GM21360 (cell line): ENCODE results near the gene SRPRB.
"Not testable (repeated sequence)": the region's sequence is repeated elsewhere in the genome, so short reads cannot be mapped to it uniquely, and the experiment has no call there.

Experiments
- ATAC-seq: cut with Tn5 transposase; IDR thresholded peaks from one replicate; pipeline ENCODE4 v1.9.1; 2021; ENCODE audit warnings: mild to moderate bottlenecking, moderate library complexity; ENCODE audit not compliant: unreplicated experiment

The SRPRB gene

DNA sequence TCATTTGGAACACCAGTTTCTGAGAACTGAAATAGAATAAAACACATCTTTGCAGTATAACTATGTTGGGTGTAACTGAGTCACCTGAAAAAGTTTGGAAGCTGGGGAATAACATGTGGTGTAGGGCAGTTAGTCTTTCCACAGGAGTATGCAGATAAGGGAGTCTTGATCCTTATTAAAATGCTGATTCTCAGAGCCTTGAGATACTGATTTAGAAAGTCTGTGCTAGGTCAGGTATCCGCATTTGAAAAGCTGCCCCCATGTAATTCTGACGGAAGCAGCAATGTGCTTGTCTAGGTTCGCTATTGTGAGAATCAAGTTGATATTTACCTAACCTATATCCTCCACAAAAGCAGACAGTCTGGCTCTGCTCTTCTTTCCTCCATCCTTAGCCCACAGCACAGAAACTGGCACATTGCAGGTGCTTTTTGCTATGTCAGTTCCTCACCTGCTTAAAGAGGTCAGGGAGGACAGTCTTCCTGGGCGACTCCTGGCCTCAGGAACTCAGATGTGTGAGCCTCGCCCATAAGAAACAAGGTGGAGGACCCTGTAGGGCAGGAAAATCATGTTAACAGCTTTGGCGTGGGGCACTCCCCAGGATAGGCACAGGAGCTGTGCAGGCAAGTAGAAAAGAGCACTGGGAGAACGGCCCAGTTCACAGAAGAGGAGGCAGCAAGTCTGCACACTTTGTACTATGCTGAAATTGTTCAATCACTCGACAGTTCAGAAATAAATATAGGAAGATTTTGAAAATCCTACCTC lies 27.6 kb upstream of the SRPRB start:
- no peak for ATAC-seq

GRCh38 chr3:133779626-133780203 lies 25.9 kb upstream of the SRPRB start:
- ATAC-seq: no peak

DNA sequence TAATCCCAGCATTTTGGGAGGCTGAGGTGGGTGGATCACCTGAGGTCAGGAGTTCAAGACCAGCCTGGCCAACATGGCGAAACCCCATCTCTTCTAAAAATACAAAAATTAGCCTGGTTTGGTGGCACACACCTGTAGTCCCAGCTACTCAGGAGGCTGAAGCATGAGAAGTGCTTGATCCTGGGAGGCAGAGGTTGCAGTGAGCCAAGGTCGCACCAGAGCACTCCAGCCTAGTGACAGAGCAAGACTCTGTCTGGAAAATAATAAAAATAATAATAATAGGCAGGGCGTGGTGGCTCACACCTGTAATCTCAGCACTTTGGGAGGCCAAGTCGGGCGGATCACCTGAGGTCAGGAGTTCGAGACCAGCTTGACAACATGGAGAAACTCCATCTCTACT lies 24.9 kb upstream of the SRPRB start:
- not testable (repeated sequence) for ATAC-seq

- no peak for ATAC-seq
Measured at GRCh38 chr3:133781570-133781969, 24.0 kb upstream of the SRPRB start.

GRCh38 chr3:133782454-133782853 lies 23.2 kb upstream of the SRPRB start:
- no peak for ATAC-seq

DNA sequence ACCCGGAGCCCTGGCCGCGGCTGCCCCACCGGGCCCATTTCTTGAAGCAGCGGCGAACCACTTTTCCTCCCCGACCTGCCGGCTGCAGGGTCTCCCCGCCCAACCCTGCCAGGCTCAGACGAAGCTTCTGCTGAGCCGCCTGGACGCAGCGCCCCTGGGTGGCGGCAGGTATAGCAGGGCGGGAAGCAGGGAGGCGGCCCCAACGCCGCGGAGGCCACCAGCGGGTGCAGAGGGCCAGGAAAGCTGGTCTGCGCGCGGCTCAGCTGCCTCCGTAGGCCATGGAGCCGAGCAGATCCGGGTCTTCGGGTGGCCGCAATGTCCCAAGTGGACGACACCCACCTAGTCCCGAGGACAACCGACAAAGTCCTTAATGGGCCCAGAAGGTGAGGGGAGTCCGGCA lies 21.9 kb upstream of the SRPRB start:
- ATAC-seq: no peak

- ATAC-seq: no peak
Measured at GRCh38 chr3:133788024-133788423, 17.6 kb upstream of the SRPRB start.

DNA sequence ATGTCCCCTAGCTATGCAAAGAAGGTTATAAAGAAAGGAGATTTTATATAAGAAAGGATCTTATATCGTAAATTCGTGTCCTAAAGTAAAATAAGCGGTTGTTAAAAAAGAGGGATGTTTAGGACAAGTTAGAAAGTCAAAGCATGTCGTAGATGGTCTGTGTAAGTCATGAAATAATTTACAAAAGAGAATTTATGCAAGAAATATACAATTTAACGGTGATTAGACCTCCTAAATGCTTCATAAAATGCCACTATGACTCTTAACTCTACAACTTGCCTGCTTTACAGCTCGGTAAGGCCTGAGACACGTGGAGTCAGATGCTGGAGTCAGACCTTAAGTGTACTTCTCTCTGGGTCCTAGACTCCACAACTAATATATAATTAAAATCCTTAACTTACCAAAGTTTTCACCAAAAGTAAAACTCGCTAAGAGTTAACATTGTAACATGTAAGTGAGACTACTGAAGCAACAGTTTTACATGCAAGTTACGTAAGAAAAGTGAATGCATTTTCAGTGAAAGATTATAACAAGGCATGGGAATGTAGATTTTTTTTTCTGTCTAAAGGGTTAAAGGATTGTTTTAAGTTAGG lies 13.3 kb upstream of the SRPRB start:
- no peak for ATAC-seq

DNA sequence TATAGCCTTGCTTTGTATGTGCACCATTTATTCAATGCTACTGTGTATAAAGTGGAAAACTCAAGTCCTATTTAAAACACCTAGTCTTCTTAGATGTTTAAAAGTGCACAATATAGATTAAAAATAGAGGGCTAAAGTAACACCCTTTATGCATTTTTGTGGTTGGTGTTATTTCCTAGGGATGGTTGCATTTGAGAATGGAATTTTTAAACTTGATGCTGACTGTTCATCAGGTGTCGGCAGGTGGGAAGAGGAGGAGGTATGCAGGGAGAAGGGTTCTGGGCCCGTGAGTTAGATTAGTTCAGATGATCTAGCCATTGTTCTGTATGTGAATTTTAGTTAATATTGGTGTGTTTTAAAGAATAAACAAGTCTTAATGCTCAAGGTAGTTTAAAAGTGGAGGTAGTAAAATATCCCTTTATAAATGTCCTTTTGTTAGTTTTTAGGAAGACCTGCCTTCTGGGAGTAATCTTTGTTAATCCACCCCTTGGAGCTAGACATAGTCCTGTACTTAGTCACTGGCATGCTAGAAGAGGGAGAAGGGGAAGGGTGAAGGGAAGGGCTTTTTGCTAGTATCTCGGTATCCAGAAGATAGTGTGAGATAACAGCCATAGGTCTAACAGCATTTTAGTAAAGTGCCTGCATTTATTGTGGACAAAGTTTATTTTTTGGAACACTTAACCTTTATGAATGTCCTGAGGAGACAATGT lies 8.1 kb upstream of the SRPRB start:
- ATAC-seq: no peak

- no peak for ATAC-seq
Measured at GRCh38 chr3:133799794-133800585, 5.6 kb upstream of the SRPRB start.

DNA sequence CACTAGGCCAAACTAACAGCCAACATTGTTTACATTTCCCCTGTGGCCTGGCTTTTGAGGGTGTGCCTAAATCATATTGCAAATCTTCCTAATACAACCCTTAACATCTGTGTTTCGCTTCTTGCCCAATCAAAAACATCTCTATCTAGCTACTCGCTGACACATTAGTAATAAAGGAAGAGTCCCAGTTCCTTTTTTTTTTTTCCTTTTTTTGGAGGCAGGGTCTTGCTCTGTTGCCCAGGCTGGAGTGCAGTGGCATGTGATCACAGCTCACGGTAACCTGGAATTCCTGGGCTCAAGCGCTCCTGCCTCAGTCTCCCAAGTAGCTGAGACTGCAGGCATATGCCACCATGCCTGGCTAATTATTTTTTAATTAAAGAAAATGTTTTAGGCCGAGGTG lies 2.1 kb upstream of the SRPRB start:
- no peak for ATAC-seq

DNA sequence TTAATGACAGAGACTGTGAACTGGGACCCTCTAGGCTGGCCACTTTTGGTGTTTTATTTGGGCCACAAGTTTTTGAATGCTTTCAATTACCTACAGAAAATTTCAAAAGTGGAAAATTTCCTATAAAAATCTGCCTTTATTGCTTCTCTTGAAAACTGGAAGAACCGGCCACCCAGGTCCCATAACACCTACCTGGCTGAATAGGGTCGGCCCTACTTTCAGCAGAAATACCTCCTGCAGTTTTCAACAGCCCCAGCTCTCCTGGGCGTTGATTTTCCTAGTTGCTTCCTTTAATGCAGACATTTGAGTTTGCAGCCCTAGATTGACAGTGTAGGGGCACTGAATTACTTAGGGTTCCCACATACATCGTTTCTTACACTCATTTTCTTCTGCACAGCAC lies 719 bp upstream of the SRPRB start:
- no peak for ATAC-seq

- ATAC-seq: no peak
Measured at GRCh38 chr3:133805384-133805701, 272 bp upstream of the SRPRB start.

DNA sequence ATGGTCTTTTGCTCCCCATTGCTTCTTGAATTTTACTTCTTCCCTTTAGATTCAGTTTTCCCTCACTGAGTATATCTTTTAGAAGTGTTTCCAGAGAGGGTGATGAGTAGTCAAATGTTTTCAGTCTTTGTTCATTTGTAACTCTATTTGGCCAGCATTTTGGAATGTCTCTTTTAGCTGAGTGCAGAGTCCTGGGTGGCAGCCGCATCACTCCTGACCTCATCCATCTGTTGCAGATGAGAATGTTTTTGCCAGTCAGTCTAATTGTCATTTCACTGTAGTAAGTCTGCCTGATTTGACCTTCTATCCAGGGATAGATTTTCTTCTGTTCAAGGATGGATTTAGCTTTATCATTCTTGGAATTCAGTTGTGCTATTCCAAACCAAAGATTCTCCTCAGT lies 7.3 kb downstream of the SRPRB start:
- no peak for ATAC-seq

DNA sequence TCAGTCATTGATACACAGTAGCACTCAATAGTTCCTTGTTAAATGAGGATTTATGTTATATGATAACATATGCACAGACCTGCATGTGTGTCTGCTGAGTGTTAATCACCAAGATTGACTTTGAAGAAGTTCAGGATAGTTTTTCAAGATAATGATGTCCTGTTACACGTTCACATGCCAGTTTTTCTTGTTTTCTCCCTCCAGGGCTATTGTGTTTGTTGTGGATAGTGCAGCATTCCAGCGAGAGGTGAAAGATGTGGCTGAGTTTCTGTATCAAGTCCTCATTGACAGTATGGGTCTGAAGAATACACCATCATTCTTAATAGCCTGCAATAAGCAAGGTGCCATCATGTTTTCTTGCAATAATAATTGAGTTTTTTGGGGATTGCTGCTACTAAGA lies 9.8 kb downstream of the SRPRB start:
- no peak for ATAC-seq

DNA sequence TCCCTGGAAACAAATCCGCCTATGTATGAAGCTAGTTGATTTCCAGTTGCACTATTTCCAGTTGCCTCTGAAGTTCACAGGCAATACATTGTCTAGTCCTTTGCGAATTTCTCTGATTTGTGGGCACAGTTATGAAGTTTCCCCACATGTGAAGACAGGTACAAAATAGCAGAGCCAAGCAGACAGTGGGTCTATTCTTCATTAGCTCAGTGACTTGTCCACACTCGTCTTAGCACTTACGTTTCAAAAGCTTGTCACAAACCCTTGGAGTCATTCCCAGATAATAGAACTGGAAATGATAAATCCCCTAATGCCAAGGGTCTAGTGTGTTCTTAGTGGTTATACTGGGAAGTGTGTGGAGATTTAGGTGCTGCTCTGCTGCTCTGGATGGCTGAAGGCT lies 14.5 kb downstream of the SRPRB start:
- ATAC-seq: no peak

DNA sequence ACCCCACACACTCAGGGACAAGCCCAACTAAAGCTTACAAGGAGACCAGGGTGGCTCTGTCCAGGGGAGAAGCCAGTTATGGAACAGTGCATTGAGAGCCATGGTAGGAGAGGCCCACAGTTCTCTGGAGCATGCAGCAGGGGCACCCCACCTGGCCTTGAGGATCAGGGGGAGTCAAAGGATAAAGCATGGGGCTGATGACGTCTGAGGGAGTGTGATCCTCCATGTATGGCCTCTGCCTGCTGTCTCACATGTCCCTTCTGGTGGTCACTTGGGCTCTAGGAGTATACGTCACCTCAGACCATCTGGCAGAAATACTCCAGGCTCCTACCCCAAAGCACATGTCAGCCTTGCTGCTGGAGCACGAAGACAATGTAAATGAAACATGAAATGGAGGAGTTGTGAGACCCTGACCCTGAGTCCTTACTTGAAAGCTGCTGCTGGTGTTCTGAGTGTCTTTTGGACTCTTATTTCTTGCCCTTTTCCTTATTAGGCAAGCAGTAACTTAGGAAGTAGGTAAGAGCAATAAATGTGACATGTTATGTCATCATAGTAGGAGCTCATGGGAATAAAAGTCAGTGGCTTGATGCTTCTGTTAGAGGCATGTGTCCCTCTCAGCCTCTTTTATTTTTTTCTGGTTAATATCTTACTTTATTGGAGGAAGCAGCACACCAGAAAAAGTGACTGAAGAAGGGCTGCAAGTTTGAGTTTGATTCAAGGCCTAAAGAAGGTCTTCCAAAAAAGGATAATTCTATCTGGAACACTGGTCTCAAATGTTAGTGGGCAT lies 15.5 kb downstream of the SRPRB start:
- ATAC-seq: no peak

DNA sequence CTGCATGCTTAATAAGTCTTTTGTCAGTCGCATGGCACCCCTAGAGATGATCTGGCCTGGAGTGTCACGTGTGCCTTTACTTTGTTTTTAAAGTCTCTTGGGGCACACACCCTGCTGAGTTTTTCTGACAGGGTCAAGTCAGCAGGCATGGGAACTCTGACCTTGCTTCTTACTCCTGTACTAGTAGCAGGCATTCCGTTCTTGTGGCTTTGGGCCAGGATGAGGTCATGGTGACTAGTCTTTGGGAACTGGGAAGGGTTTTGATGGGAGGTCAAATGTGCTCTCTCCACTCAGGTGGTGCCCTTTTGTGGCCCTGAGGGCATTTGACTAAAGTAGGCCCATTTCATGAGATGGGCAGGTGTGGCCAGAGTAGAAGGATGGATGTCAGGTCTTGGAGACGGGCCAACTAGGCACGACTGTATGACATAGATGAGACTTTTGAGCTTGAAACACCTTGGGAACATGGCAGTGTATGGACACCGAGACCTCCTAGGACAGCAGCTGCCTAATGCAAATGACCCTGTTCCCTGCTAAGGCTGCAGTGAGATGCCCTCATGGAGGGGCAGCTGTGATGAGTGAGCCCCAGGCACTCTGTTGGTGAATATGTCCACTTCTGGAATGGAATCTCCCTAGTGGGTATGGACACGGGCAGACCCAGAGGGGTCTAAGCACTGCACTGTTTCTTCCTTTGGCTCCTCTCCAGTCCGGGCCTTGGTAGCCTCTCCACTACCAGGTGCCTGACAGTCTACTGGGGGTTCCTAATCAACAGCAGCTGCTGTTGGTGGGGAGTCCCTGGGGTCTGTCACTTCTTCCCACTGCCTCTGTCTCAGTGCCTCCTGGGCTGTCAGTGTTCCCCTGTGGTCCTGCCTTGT lies 16.4 kb downstream of the SRPRB start:
- no peak for ATAC-seq

GRCh38 chr3:133824961-133825485 lies 19.4 kb downstream of the SRPRB start:
- ATAC-seq: no peak
